22Rv1 (cell line): ENCODE results near the gene STX7.

Source experiments
- CTCF ChIP-seq: fragments of 450-650 bp; IDR thresholded peaks from 2 replicates; pipeline ENCODE4 v1.5.1; 2017; ENCODE audit warnings: mild to moderate bottlenecking
- ZFX ChIP-seq: fragments of 450-650 bp; IDR thresholded peaks from 2 replicates; pipeline ENCODE4 v1.6.1; 2017; ENCODE audit warnings: antibody characterized with exemption, borderline replicate concordance

GRCh38 chr6:132401618-132402285 is 111.2 kb downstream of the STX7 start:
- TF ChIP-seq CTCF (no peak), ZFX (no peak)
